Measurements from ENCODE around the gene ZFAND2A. TPM values are rescaled to one million over a fixed set of nuclear protein-coding genes. Genes with fewer than 3 reads are reported as not detected.
"Not testable (repeated sequence)": the region's sequence is repeated elsewhere in the genome, so short reads cannot be mapped to it uniquely, and the experiment has no call there.

The ZFAND2A gene
- total and polyA plus RNA-seq, 7 experiments from 2014 or later = 21.2 to 74.5 (median 43.2) TPM

GRCh38 chr7:1117321-1117928, 42.6 kb downstream of the ZFAND2A start:
- Histone ChIP-seq H3K4me3 (ENCODE audit: low read length) (no peak overlapping the region), H3K9me3 (ENCODE audit: control insufficient read depth in 2 of 3, low read length in 3 of 3) (no peaks in the 10 kb centered on the region), H3K27ac (ENCODE audit: low read depth, low read length) (no peak overlapping the region), H3K27me3 (ENCODE audit: control insufficient read depth in 2 of 2, insufficient read depth in 2 of 2, low read length in 2 of 2) (no peaks in the 10 kb centered on the region), H3K4me1 (ENCODE audit: control insufficient read depth in 2 of 2, insufficient read depth in 2 of 2, low read length in 2 of 2) (peaks cover 0 to 3% of the 10 kb centered on the region in 2 donors), H3K36me3 (ENCODE audit: control insufficient read depth in 2 of 3, insufficient read depth in 3 of 3, low read length in 3 of 3) (no peaks in the 10 kb centered on the region)
- ATAC-seq = no peak
- H3K36me3 Mint-ChIP-seq = peaks cover 0 to 7% (median 3%) of the 10 kb centered on the region in 5 donors
- no peak for DNase-seq
- H3K4me1 Mint-ChIP-seq = peaks cover 7 to 20% (median 15%) of the 10 kb centered on the region in 7 donors
- no peaks in the 10 kb centered on the region for H3K27me3 Mint-ChIP-seq
- intact Hi-C loops (cut with micrococcal nuclease) = no loop called here
- ChIA-PET CTCF (no interaction called here), POLR2A (interaction anchor here (0.6 kb wide), 1 partner anchor 237 kb away, joined by 4 read pairs; no protein-coding TSS in a partner anchor)
- peak overlapping the region in 3 of 9 donors; percentile 20 to 51 (median 31) for H3K27ac Mint-ChIP-seq
- H3K9me3 Mint-ChIP-seq = peaks cover 0 to 7% (median 0%) of the 10 kb centered on the region in 11 donors
- no peak overlapping the region for H3K4me3 Mint-ChIP-seq

- DNase-seq; H3K9me3 Mint-ChIP-seq; H3K4me3 Mint-ChIP-seq; ATAC-seq; H3K27me3 ChIP-seq (ENCODE audit: control insufficient read depth in 2 of 2, insufficient read depth in 2 of 2, low read length in 2 of 2); H3K27me3 Mint-ChIP-seq; H3K36me3 Mint-ChIP-seq; H3K4me3 ChIP-seq (ENCODE audit: low read length); H3K4me1 ChIP-seq (ENCODE audit: control insufficient read depth in 2 of 2, insufficient read depth in 2 of 2, low read length in 2 of 2); H3K27ac Mint-ChIP-seq; intact Hi-C loops (cut with micrococcal nuclease); H3K36me3 ChIP-seq (ENCODE audit: control insufficient read depth in 2 of 3, insufficient read depth in 3 of 3, low read length in 3 of 3); H3K27ac ChIP-seq (ENCODE audit: low read depth, low read length); H3K9me3 ChIP-seq (ENCODE audit: control insufficient read depth in 2 of 3, low read length in 3 of 3): not testable (repeated sequence)
- POLR2A ChIA-PET = interaction anchor here (0.6 kb wide), 3 partner anchors 38 to 238 kb away, joined by 3 to 4 read pairs (median 3); no protein-coding TSS in a partner anchor
- peaks cover 7 to 20% (median 15%) of the 10 kb centered on the region in 7 donors for H3K4me1 Mint-ChIP-seq
- CTCF ChIA-PET = interaction anchor here (0.7 kb wide), 1 partner anchor 21 kb away, joined by 3 read pairs; no protein-coding TSS in a partner anchor
Measured at GRCh38 chr7:1116383-1117008, 43.5 kb downstream of the ZFAND2A start.

GRCh38 chr7:1115171-1116045, 44.6 kb downstream of the ZFAND2A start:
- H3K9me3 Mint-ChIP-seq; H3K27ac Mint-ChIP-seq; H3K27ac ChIP-seq (ENCODE audit: low read depth, low read length); H3K36me3 Mint-ChIP-seq; H3K4me1 ChIP-seq (ENCODE audit: control insufficient read depth in 2 of 2, insufficient read depth in 2 of 2, low read length in 2 of 2); H3K27me3 Mint-ChIP-seq; intact Hi-C loops (cut with micrococcal nuclease); H3K9me3 ChIP-seq (ENCODE audit: control insufficient read depth in 2 of 3, low read length in 3 of 3); H3K36me3 ChIP-seq (ENCODE audit: control insufficient read depth in 2 of 3, insufficient read depth in 3 of 3, low read length in 3 of 3); H3K27me3 ChIP-seq (ENCODE audit: control insufficient read depth in 2 of 2, insufficient read depth in 2 of 2, low read length in 2 of 2); DNase-seq; ATAC-seq; H3K4me3 ChIP-seq (ENCODE audit: low read length); H3K4me3 Mint-ChIP-seq: not testable (repeated sequence)
- H3K4me1 Mint-ChIP-seq = peaks cover 7 to 20% (median 15%) of the 10 kb centered on the region in 7 donors
- ChIA-PET POLR2A (interaction anchor here (0.7 kb wide), 1 partner anchor 42 kb away, joined by 5 read pairs; no protein-coding TSS in a partner anchor), CTCF (interaction anchor here (0.7 kb wide), 4 partner anchors 21 to 1255 kb away, joined by 3 to 6 read pairs (median 3); no protein-coding TSS in a partner anchor)

GRCh38 chr7:1114505-1114904, 45.5 kb downstream of the ZFAND2A start:
- no peak for DNase-seq
- intact Hi-C loops (cut with micrococcal nuclease) = no loop called here
- Histone ChIP-seq H3K4me3 (ENCODE audit: low read length) (no peak overlapping the region), H3K4me1 (ENCODE audit: control insufficient read depth in 2 of 2, insufficient read depth in 2 of 2, low read length in 2 of 2) (peaks cover 0 to 3% of the 10 kb centered on the region in 2 donors), H3K36me3 (ENCODE audit: control insufficient read depth in 2 of 3, insufficient read depth in 3 of 3, low read length in 3 of 3) (no peaks in the 10 kb centered on the region), H3K27ac (ENCODE audit: low read depth, low read length) (no peak overlapping the region), H3K9me3 (ENCODE audit: control insufficient read depth in 2 of 3, low read length in 3 of 3) (no peaks in the 10 kb centered on the region), H3K27me3 (ENCODE audit: control insufficient read depth in 2 of 2, insufficient read depth in 2 of 2, low read length in 2 of 2) (no peaks in the 10 kb centered on the region)
- ChIA-PET POLR2A (no interaction called here), CTCF (no interaction called here)
- no peaks in the 10 kb centered on the region for H3K27me3 Mint-ChIP-seq
- peaks cover 0 to 7% (median 0%) of the 10 kb centered on the region in 5 donors for H3K36me3 Mint-ChIP-seq
- no peak for ATAC-seq
- peaks cover 7 to 18% (median 15%) of the 10 kb centered on the region in 7 donors for H3K4me1 Mint-ChIP-seq
- H3K9me3 Mint-ChIP-seq = peaks cover 0 to 7% (median 0%) of the 10 kb centered on the region in 11 donors
- no peak overlapping the region for H3K4me3 Mint-ChIP-seq
- no peak overlapping the region for H3K27ac Mint-ChIP-seq

- no peaks in the 10 kb centered on the region for H3K27me3 Mint-ChIP-seq
- POLR2A ChIA-PET = no interaction called here
Measured at GRCh38 chr7:1114088-1114487, 45.9 kb downstream of the ZFAND2A start.

GRCh38 chr7:1113548-1113885, 46.5 kb downstream of the ZFAND2A start:
- no peak overlapping the region for H3K4me3 Mint-ChIP-seq
- H3K36me3 Mint-ChIP-seq = peaks cover 0 to 7% (median 0%) of the 10 kb centered on the region in 5 donors
- intact Hi-C loops (cut with micrococcal nuclease) = no loop called here
- H3K36me3 ChIP-seq (ENCODE audit: control insufficient read depth in 2 of 3, insufficient read depth in 3 of 3, low read length in 3 of 3) = no peaks in the 10 kb centered on the region
- H3K4me1 ChIP-seq (ENCODE audit: control insufficient read depth in 2 of 2, insufficient read depth in 2 of 2, low read length in 2 of 2) = no peaks in the 10 kb centered on the region
- no peaks in the 10 kb centered on the region for H3K9me3 ChIP-seq (ENCODE audit: control insufficient read depth in 2 of 3, low read length in 3 of 3)
- ChIA-PET POLR2A (interaction anchor here (1.1 kb wide), 1 partner anchor 25 kb away, joined by 3 read pairs; no protein-coding TSS in a partner anchor), CTCF (no interaction called here)
- H3K27me3 ChIP-seq (ENCODE audit: control insufficient read depth in 2 of 2, insufficient read depth in 2 of 2, low read length in 2 of 2) = no peaks in the 10 kb centered on the region
- no peak overlapping the region for H3K27ac Mint-ChIP-seq
- peaks cover 0 to 11% (median 9%) of the 10 kb centered on the region in 7 donors for H3K4me1 Mint-ChIP-seq
- ATAC-seq = no peak
- DNase-seq = no peak
- H3K27me3 Mint-ChIP-seq = no peaks in the 10 kb centered on the region
- no peak overlapping the region for H3K27ac ChIP-seq (ENCODE audit: low read depth, low read length)
- peaks cover 0 to 7% (median 0%) of the 10 kb centered on the region in 11 donors for H3K9me3 Mint-ChIP-seq
- no peak overlapping the region for H3K4me3 ChIP-seq (ENCODE audit: low read length)

More at GRCh38 chr7:1114088-1114487, 45.9 kb downstream of the ZFAND2A start:
- Histone ChIP-seq H3K4me3 (ENCODE audit: low read length) (no peak overlapping the region), H3K27me3 (ENCODE audit: control insufficient read depth in 2 of 2, insufficient read depth in 2 of 2, low read length in 2 of 2) (no peaks in the 10 kb centered on the region), H3K36me3 (ENCODE audit: control insufficient read depth in 2 of 3, insufficient read depth in 3 of 3, low read length in 3 of 3) (no peaks in the 10 kb centered on the region), H3K27ac (ENCODE audit: low read depth, low read length) (no peak overlapping the region), H3K4me1 (ENCODE audit: control insufficient read depth in 2 of 2, insufficient read depth in 2 of 2, low read length in 2 of 2) (peaks cover 0 to 1% of the 10 kb centered on the region in 2 donors), H3K9me3 (ENCODE audit: control insufficient read depth in 2 of 3, low read length in 3 of 3) (no peaks in the 10 kb centered on the region)
- ATAC-seq = no peak
- DNase-seq = no peak
- no peak overlapping the region for H3K4me3 Mint-ChIP-seq
- intact Hi-C loops (cut with micrococcal nuclease) = no loop called here
- no peak overlapping the region for H3K27ac Mint-ChIP-seq
- peaks cover 3 to 13% (median 11%) of the 10 kb centered on the region in 7 donors for H3K4me1 Mint-ChIP-seq
- CTCF ChIA-PET = no interaction called here
- H3K9me3 Mint-ChIP-seq = peaks cover 0 to 7% (median 0%) of the 10 kb centered on the region in 11 donors
- H3K36me3 Mint-ChIP-seq = peaks cover 0 to 7% (median 0%) of the 10 kb centered on the region in 5 donors

Measured in naive thymus-derived CD4-positive, alpha-beta T cell (primary cell).